PC-3 (cell line): ENCODE measurements around the gene MYMK. TPM values are rescaled to one million over a fixed set of nuclear protein-coding genes. Genes with fewer than 3 reads are reported as not detected.

ENCODE experiments used
- ATAC-seq: fragments of 200-7000 bp; cut with Tn5 transposase; 2 replicates; pipeline ENCODE4 v1.9.1; 2020; ENCODE audit warnings: mild to moderate bottlenecking, moderate library complexity
- BruUV-seq: library from RNA; stranded (reverse); fragments of 400-500 nt; replicated peaks from 2 replicates; lab custom pipeline; 2021; lab: Mats Ljungman, UMichigan
- CTCF ChIA-PET: fragments of 300-600 bp; sonication (Branson Sonifier 250); formaldehyde crosslinking; loops from one replicate; lab custom pipeline; 2022; ENCODE audit warnings: antibody characterized with exemption; lab: Charles Lee
- POLR2A ChIA-PET: fragments of 300-600 bp; sonication (Branson Sonifier 250); formaldehyde crosslinking; loops from one replicate; lab custom pipeline; 2022; ENCODE audit warnings: antibody characterized with exemption; ENCODE audit not compliant: unreplicated experiment; lab: Charles Lee
- DNase-seq: peaks from one replicate; pipeline ENCODE4 v3.0.0-alpha.2; 2015
- H2AFZ ChIP-seq: fragments of 300-600 bp; sonication (generic); 2 replicates; pipeline ENCODE4 v1.6.0; 2016; ENCODE audit warnings: antibody characterized with exemption, low read length
- H3F3A ChIP-seq: fragments of 300-600 bp; sonication (generic); one replicate; pipeline ENCODE4 v1.6.0; 2017; ENCODE audit warnings: antibody characterized with exemption, low read length, control low read depth, mild to moderate bottlenecking; ENCODE audit not compliant: unreplicated experiment
- H3K27ac ChIP-seq: fragments of 300-600 bp; sonication (generic); 2 replicates; pipeline ENCODE4 v1.5.1; 2016; ENCODE audit warnings: mild to moderate bottlenecking, low read length
- H3K27me3 ChIP-seq: fragments of 300-600 bp; sonication (generic); 2 replicates; pipeline ENCODE4 v1.6.1; 2016; ENCODE audit warnings: low read length, mixed read lengths
- H3K36me3 ChIP-seq: fragments of 300-600 bp; sonication (generic); 2 replicates; pipeline ENCODE4 v1.6.1; 2016; ENCODE audit warnings: low read depth, mixed run types, low read length, mixed read lengths
- H3K4me1 ChIP-seq: fragments of 300-600 bp; sonication (generic); 2 replicates; pipeline ENCODE4 v1.5.1; 2016; ENCODE audit warnings: low read length; ENCODE audit not compliant: insufficient read depth
- H3K4me2 ChIP-seq: fragments of 300-600 bp; sonication (generic); 2 replicates; pipeline ENCODE4 v1.6.0; 2016; ENCODE audit warnings: low read length
- H3K4me3 ChIP-seq: fragments of 300-600 bp; sonication (generic); 2 replicates; pipeline ENCODE4 v1.5.1; 2016; ENCODE audit warnings: mild to moderate bottlenecking, low read length, mixed read lengths
- H3K79me2 ChIP-seq: fragments of 300-600 bp; sonication (generic); 2 replicates; pipeline ENCODE4 v1.6.1; 2017; ENCODE audit warnings: low read length, mixed read lengths
- H3K9ac ChIP-seq: fragments of 300-600 bp; sonication (generic); 2 replicates; pipeline ENCODE4 v1.6.0; 2016; ENCODE audit warnings: mild to moderate bottlenecking, low read length
- H3K9me2 ChIP-seq: fragments of 300-600 bp; sonication (generic); replicated peaks from 2 replicates; pipeline ENCODE4 v1.6.1; 2016; ENCODE audit warnings: mixed run types, low read length, mixed read lengths
- H3K9me3 ChIP-seq: fragments of 300-600 bp; sonication (generic); 2 replicates; pipeline ENCODE4 v1.6.1; 2016; ENCODE audit warnings: low read length, mixed read lengths
- H4K20me1 ChIP-seq: fragments of 300-600 bp; sonication (generic); 2 replicates; pipeline ENCODE4 v1.6.1; 2016; ENCODE audit warnings: low read length, mixed read lengths
- CTCF ChIP-seq: fragments of 300-600 bp; sonication (generic); conservative IDR thresholded peaks from 2 replicates; pipeline ENCODE4 v1.5.1; 2017; ENCODE audit warnings: antibody characterized with exemption, low read depth, mild to moderate bottlenecking, low read length
- EZH2 ChIP-seq: fragments of 300-600 bp; sonication (generic); IDR thresholded peaks from one replicate; pipeline ENCODE4 v1.6.1; 2017; ENCODE audit warnings: antibody characterized with exemption, mild to moderate bottlenecking, low read length; ENCODE audit not compliant: unreplicated experiment
- EZH2phosphoT487 ChIP-seq: fragments of 300-600 bp; sonication (generic); IDR thresholded peaks from 2 replicates; pipeline ENCODE4 v1.6.1; 2018; ENCODE audit warnings: mild to moderate bottlenecking, antibody characterized with exemption, low read length, borderline replicate concordance
- intact Hi-C: fragments of 100-400 bp; cut with micrococcal nuclease; formaldehyde crosslinking; loops from 2 replicates; pipeline ENCODE4 v1.9.0; 2023
- total RNA-seq: library from RNA; depleted of rRNA; stranded (reverse); fragments of >200 nt; gene quantifications from 2 replicates; pipeline ENCODE4 v1.2.3, GENCODE V29; 2014

Gene MYMK
- total RNA-seq, 1 experiment from 2014 or later, result not detected

DNA sequence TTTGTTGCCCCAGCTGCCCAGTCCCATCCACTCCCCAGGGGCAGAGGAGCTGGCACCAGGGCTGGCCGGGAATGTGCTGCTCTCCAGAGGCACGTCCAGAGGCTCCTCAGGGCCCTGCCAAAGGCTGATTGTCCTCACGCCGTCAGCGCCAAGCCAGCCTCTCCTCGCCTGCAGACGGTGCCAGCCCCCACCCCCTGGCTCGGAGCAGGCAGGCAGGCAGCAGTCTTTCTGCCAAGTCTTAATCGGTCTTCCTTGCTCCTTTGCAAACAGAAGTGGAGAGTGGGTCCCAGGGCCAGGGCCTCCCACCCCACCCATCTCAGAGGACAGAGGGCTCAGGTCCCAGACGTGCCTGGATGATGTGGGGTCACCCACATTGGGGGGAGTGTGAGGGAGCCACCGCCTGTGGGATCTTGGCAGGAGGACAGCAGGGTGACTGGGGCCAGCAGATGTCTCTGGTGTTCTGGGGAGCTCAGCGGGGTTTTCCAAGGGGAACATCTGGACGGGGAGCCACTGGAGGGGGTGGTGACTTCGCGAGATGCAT, 48.1 kb upstream of the MYMK start:
- Histone ChIP-seq H3K4me3 (no peak overlapping the region), H3K9ac (no peak overlapping the region), H2AFZ (no peak overlapping the region), H3K27me3 (peaks cover 15% of the 10 kb centered on the region), H3K9me2 (no peaks in the 10 kb centered on the region), H3F3A (no peaks in the 10 kb centered on the region), H3K36me3 (no peaks in the 10 kb centered on the region), H4K20me1 (no peaks in the 10 kb centered on the region), H3K27ac (no peak overlapping the region), H3K9me3 (no peaks in the 10 kb centered on the region), H3K79me2 (no peaks in the 10 kb centered on the region), H3K4me2 (no peak overlapping the region), H3K4me1 (no peaks in the 10 kb centered on the region)
- CTCF ChIA-PET, result interaction anchor here (0.6 kb wide), 1 partner anchor 86 kb away, joined by 4 read pairs; no protein-coding TSS in a partner anchor
- intact Hi-C loops, result no loop called here
- POLR2A ChIA-PET, result no interaction called here
- TF ChIP-seq EZH2 (no peak), CTCF (no peak), EZH2phosphoT487 (no peak)
- DNase-seq (no peak), ATAC-seq (no peak)
- BruUV-seq, result no TSS peak

GRCh38 chr9:133571896-133572595, 47.3 kb upstream of the MYMK start:
- no peak overlapping the region for H3K9ac ChIP-seq
- no peaks in the 10 kb centered on the region for H3K9me2 ChIP-seq
- no peaks in the 10 kb centered on the region for H3K4me1 ChIP-seq
- intact Hi-C loops, result no loop called here
- ATAC-seq, result no peak
- H3K9me3 ChIP-seq, result no peaks in the 10 kb centered on the region
- no peak for TF ChIP-seq CTCF
- no peak for TF ChIP-seq EZH2
- no peak for TF ChIP-seq EZH2phosphoT487
- H3F3A ChIP-seq, result no peaks in the 10 kb centered on the region
- H3K36me3 ChIP-seq, result no peaks in the 10 kb centered on the region
- no peak for DNase-seq
- no peak overlapping the region for H3K4me2 ChIP-seq
- ChIA-PET CTCF (no interaction called here), POLR2A (no interaction called here)
- no TSS peak for BruUV-seq
- no peak overlapping the region for H3K27ac ChIP-seq
- peaks cover 15% of the 10 kb centered on the region for H3K27me3 ChIP-seq
- no peak overlapping the region for H2AFZ ChIP-seq
- H3K4me3 ChIP-seq, result no peak overlapping the region
- no peaks in the 10 kb centered on the region for H3K79me2 ChIP-seq
- H4K20me1 ChIP-seq, result no peaks in the 10 kb centered on the region

DNA sequence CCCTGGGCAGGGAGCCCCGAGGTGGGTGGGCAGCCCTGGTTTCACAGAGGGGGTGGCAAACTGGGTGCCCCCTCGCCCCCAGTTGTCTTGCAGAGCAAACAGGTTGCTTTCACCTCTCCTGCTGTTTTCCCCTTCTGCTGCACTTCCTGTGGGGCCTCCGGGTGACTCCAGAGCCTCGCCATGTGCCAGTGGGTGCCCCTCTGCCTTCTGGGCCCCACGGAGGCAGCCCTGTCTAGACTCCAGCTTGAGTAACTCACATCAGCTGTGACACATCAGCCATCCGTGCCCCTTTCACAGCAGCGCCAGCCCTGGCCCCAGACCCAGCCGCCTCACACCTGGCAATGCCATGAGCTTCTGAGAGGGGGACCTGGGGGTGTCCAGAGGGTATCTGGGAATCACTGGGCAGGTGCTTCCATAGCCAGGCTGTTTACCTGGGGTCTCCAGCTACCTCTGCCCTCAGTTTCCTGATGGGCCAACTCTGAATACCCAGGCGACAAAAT, 46.7 kb upstream of the MYMK start:
- TF ChIP-seq CTCF, result no peak
- no peak for TF ChIP-seq EZH2phosphoT487
- no peak for TF ChIP-seq EZH2
- Histone ChIP-seq H3K9ac (no peak overlapping the region), H3K4me2 (no peak overlapping the region)

More for the DNA sequence above, 46.7 kb upstream of the MYMK start:
- no peaks in the 10 kb centered on the region for H3K36me3 ChIP-seq
- no peaks in the 10 kb centered on the region for H3K9me2 ChIP-seq
- intact Hi-C loops, result no loop called here
- no TSS peak for BruUV-seq
- H2AFZ ChIP-seq, result no peak overlapping the region
- no peaks in the 10 kb centered on the region for H3K4me1 ChIP-seq
- peaks cover 10% of the 10 kb centered on the region for H3K27me3 ChIP-seq
- ChIA-PET POLR2A (no interaction called here), CTCF (no interaction called here)
- H3K9me3 ChIP-seq, result no peaks in the 10 kb centered on the region
- H3K79me2 ChIP-seq, result no peaks in the 10 kb centered on the region
- no peak overlapping the region for H3K27ac ChIP-seq
- H3F3A ChIP-seq, result no peaks in the 10 kb centered on the region
- DNase-seq, result no peak
- no peak overlapping the region for H3K4me3 ChIP-seq
- no peak for ATAC-seq
- H4K20me1 ChIP-seq, result no peaks in the 10 kb centered on the region
